ENCODE data around the gene MED22. TPM values are rescaled to one million over a fixed set of nuclear protein-coding genes. Genes with fewer than 3 reads are reported as not detected.
"Not testable (repeated sequence)": the region's sequence is repeated elsewhere in the genome, so short reads cannot be mapped to it uniquely, and the experiment has no call there.

Gene MED22
- 26.7 TPM for polyA plus RNA-seq

DNA sequence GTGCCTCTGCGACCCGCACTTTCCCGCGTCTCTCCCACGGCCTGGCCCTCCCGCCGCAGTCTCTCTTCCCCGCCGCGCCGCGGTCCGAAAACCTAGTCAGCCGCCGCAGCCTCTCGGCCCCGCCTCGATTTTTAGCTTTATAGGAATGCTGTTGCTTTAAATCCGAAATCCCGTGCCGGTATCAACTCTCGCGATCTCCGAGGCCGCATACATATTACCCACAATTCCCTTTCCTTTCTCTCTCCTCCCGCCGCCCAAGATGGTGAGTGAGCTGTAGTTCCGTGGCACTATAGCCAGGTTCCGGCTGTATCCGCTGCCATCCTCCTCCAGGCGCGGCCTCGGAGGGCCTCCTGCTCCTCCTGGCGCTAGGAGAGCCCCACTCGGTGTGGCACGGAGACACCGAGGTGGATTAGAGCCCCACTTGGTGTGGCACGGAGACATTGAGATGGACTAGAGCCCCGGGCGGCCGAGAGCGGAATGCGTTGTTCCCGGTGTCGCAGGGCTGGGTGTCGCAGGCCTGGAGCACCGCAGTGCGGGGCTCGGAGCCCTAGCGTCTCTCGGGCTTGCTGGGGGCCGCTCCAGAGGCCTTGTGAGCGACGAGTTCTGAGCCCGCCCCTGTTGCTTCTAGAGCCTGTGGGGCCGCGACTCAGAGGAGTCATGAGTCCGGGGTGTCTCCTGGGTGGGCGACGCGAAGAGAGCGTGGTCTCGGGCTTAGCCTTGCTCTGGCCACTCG lies at the start of gene MED22, which contains the start of gene RPL7A:
Gene MED22 (minus strand): TSS at position 147 of the 733 bp plus-strand sequence. CDS start 1,469 bp downstream, outside the sequence.
Gene RPL7A (plus strand): TSS at position 234 of the 733 bp plus-strand sequence. CDS start 26 bp downstream, at position 260.
- peaks cover 5% of the 10 kb centered on the region for H3K36me3 Mint-ChIP-seq
- peak within 1 kb of the TSS; percentile 95 to 100 (median 98) for H3K4me3 Mint-ChIP-seq
- peak within 1 kb of the TSS; percentile 87 to 99 (median 98) for H3K27ac Mint-ChIP-seq
- H3K9me3 Mint-ChIP-seq, result no peaks in the 10 kb centered on the region
- no peaks in the 10 kb centered on the region for H3K27me3 Mint-ChIP-seq
- peaks cover 17 to 29% (median 23%) of the 10 kb centered on the region in 3 donors for H3K4me1 Mint-ChIP-seq

GRCh38 chr9:133397370-133397769 lies 49.4 kb upstream of the MED22 start:
- H3K4me1 Mint-ChIP-seq, result no peaks in the 10 kb centered on the region
- no peaks in the 10 kb centered on the region for H3K9me3 Mint-ChIP-seq
- H3K27ac Mint-ChIP-seq, result peak overlapping the region in 1 of 3 donors; percentile 26
- no peaks in the 10 kb centered on the region for H3K36me3 Mint-ChIP-seq
- H3K4me3 Mint-ChIP-seq, result peak overlapping the region in 1 of 4 donors; percentile 4
- H3K27me3 Mint-ChIP-seq, result no peaks in the 10 kb centered on the region

GRCh38 chr9:133396952-133397351 lies 49.0 kb upstream of the MED22 start:
- peak overlapping the region in 1 of 3 donors; percentile 26 for H3K27ac Mint-ChIP-seq
- no peak overlapping the region for H3K4me3 Mint-ChIP-seq

GRCh38 chr9:133394687-133395271 lies 46.8 kb upstream of the MED22 start:
- no peaks in the 10 kb centered on the region for H3K9me3 Mint-ChIP-seq
- no peaks in the 10 kb centered on the region for H3K36me3 Mint-ChIP-seq
- no peaks in the 10 kb centered on the region for H3K4me1 Mint-ChIP-seq
- H3K27me3 Mint-ChIP-seq, result peaks cover 2% of the 10 kb centered on the region
- H3K27ac Mint-ChIP-seq, result peak overlapping the region in 1 of 3 donors; percentile 31
- no peak overlapping the region for H3K4me3 Mint-ChIP-seq

More at GRCh38 chr9:133396952-133397351, 49.0 kb upstream of the MED22 start:
- H3K27me3 Mint-ChIP-seq, result no peaks in the 10 kb centered on the region
- no peaks in the 10 kb centered on the region for H3K4me1 Mint-ChIP-seq
- no peaks in the 10 kb centered on the region for H3K9me3 Mint-ChIP-seq
- H3K36me3 Mint-ChIP-seq, result no peaks in the 10 kb centered on the region

GRCh38 chr9:133393399-133393798 lies 45.5 kb upstream of the MED22 start:
- Mint-ChIP-seq H3K4me1 (no peaks in the 10 kb centered on the region), H3K36me3 (no peaks in the 10 kb centered on the region), H3K9me3 (no peaks in the 10 kb centered on the region), H3K4me3 (no peak overlapping the region), H3K27me3 (peaks cover 4% of the 10 kb centered on the region), H3K27ac (no peak overlapping the region)

DNA sequence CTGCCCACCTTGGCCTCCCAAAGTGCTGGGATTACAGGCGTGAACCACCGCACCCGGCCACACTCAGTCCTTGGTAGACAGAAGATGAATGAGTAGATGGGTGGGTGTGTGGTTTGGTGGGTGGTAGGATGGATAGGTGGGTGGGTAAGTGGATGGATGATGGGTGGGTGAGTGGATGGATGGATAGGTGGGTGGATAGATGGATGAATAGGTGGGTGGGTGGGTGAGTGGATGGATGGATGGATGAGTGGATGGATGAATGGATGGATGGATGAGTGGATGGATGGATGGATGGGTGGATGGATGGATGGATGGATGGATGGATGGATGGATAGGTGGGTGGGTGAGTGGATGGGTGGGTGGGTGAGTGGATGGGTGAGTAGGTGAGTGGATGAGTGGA lies 44.4 kb upstream of the MED22 start:
- H3K4me1 Mint-ChIP-seq, H3K27me3 Mint-ChIP-seq: not testable (repeated sequence)

GRCh38 chr9:133391449-133391848 lies 43.5 kb upstream of the MED22 start:
- H3K4me1 Mint-ChIP-seq, H3K27me3 Mint-ChIP-seq, H3K9me3 Mint-ChIP-seq, H3K36me3 Mint-ChIP-seq, H3K27ac Mint-ChIP-seq, H3K4me3 Mint-ChIP-seq: not testable (repeated sequence)

More for the DNA sequence above, 44.4 kb upstream of the MED22 start:
- not testable (repeated sequence) for H3K27ac Mint-ChIP-seq, H3K36me3 Mint-ChIP-seq, H3K4me3 Mint-ChIP-seq, H3K9me3 Mint-ChIP-seq

GRCh38 chr9:133390713-133391112 lies 42.8 kb upstream of the MED22 start:
- Mint-ChIP-seq H3K36me3 (no peaks in the 10 kb centered on the region), H3K27me3 (peaks cover 4% of the 10 kb centered on the region), H3K4me3 (no peak overlapping the region), H3K9me3 (no peaks in the 10 kb centered on the region), H3K27ac (no peak overlapping the region), H3K4me1 (no peaks in the 10 kb centered on the region)

- Mint-ChIP-seq H3K36me3 (no peaks in the 10 kb centered on the region), H3K4me3 (peak overlapping the region in 1 of 4 donors; percentile 67), H3K27me3 (peaks cover 4% of the 10 kb centered on the region)
Measured at GRCh38 chr9:133389562-133389961, 41.6 kb upstream of the MED22 start.

GRCh38 chr9:133389025-133389557 lies 41.2 kb upstream of the MED22 start:
- Mint-ChIP-seq H3K9me3 (no peaks in the 10 kb centered on the region), H3K4me1 (no peaks in the 10 kb centered on the region), H3K27me3 (peaks cover 4% of the 10 kb centered on the region), H3K36me3 (no peaks in the 10 kb centered on the region), H3K4me3 (no peak overlapping the region), H3K27ac (no peak overlapping the region)

More at GRCh38 chr9:133389562-133389961, 41.6 kb upstream of the MED22 start:
- Mint-ChIP-seq H3K27ac (no peak overlapping the region), H3K9me3 (no peaks in the 10 kb centered on the region), H3K4me1 (no peaks in the 10 kb centered on the region)

DNA sequence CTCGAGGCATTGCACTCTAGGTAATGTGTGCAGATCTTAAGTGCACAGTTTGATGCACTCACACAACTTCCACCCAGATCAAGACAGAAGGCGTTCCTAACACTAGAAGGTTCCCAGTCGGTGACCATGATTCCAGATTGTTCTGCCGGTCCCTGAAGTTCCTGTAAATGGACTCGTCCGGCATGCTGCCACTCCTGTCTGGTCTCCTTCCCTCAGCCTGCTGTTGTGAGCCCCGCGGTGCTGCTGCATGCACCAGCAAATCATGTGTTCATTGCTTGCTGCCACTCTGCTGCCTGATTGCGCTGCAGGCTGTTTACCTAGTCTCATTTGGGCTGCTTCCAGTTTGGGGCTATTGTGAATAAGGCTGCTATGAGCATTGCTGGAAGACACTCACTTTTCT lies 39.7 kb upstream of the MED22 start:
- no peaks in the 10 kb centered on the region for H3K4me1 Mint-ChIP-seq
- H3K4me3 Mint-ChIP-seq, result no peak overlapping the region
- H3K9me3 Mint-ChIP-seq, result no peaks in the 10 kb centered on the region
- peaks cover 4% of the 10 kb centered on the region for H3K27me3 Mint-ChIP-seq
- no peaks in the 10 kb centered on the region for H3K36me3 Mint-ChIP-seq
- H3K27ac Mint-ChIP-seq, result no peak overlapping the region

DNA sequence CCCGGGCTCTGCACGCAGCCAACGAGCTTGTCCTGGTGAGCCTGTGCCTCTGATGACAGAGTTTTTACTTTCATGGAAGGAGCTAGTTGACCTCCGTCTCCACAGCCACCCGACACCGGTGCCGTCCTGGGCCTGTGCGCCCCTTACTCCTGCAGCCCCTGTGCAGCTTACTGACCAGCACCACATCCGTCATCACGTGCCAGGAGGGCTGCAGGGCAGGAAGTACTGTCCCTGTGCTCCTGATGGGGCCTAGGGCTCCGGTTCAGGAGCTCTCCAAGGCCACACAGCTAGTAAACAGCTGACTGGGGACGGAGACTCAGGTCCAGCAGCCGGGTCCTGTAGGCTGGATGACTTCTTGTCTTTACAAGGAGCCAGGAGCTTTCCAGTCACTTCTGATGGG lies 38.4 kb upstream of the MED22 start:
- no peaks in the 10 kb centered on the region for H3K9me3 Mint-ChIP-seq
- no peaks in the 10 kb centered on the region for H3K36me3 Mint-ChIP-seq
- no peak overlapping the region for H3K27ac Mint-ChIP-seq
- peaks cover 4% of the 10 kb centered on the region for H3K27me3 Mint-ChIP-seq
- H3K4me3 Mint-ChIP-seq, result no peak overlapping the region
- no peaks in the 10 kb centered on the region for H3K4me1 Mint-ChIP-seq

GRCh38 chr9:133385452-133385851 lies 37.5 kb upstream of the MED22 start:
- Mint-ChIP-seq H3K4me3 (no peak overlapping the region), H3K9me3 (no peaks in the 10 kb centered on the region), H3K27ac (no peak overlapping the region), H3K4me1 (no peaks in the 10 kb centered on the region), H3K27me3 (peaks cover 3% of the 10 kb centered on the region), H3K36me3 (no peaks in the 10 kb centered on the region)

DNA sequence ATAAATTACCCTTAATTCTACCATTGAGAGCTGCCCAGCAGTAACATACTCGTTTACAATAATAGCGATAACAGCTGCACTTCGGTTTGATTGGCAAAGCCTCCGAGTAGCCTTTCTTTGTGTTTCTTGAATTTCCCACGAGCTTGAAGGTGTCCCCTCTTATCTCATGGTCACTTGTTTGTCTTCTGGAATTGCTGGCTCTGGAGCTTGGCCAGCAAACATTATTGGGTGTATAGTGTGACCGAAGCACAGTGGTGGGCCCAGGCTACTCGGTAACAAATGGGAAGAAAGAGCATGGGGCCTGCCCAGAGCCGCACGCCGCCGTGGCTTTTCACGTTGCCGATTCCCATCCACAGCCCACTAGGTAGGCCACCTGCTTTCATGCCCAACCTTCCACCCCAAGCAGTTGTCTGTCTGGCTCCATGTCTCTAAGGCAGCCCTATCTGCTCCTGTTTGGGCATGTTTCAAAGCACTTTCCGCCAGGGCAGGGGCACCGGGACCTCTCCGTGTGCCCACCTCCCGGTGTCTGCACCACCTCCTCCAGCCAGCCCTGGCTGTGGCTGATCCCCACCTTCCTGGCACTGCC lies 36.9 kb upstream of the MED22 start:
- Mint-ChIP-seq H3K36me3 (no peaks in the 10 kb centered on the region), H3K27me3 (peaks cover 3% of the 10 kb centered on the region), H3K4me3 (no peak overlapping the region), H3K4me1 (no peaks in the 10 kb centered on the region), H3K27ac (no peak overlapping the region), H3K9me3 (no peaks in the 10 kb centered on the region)

GRCh38 chr9:133383438-133383837 lies 35.5 kb upstream of the MED22 start:
- H3K27me3 Mint-ChIP-seq, result no peaks in the 10 kb centered on the region
- no peak overlapping the region for H3K4me3 Mint-ChIP-seq
- no peak overlapping the region for H3K27ac Mint-ChIP-seq
- H3K9me3 Mint-ChIP-seq, result no peaks in the 10 kb centered on the region
- no peaks in the 10 kb centered on the region for H3K4me1 Mint-ChIP-seq
- no peaks in the 10 kb centered on the region for H3K36me3 Mint-ChIP-seq
